Measurements from ENCODE around the gene PRMT1.

The PRMT1 gene

GRCh38 chr19:49645995-49646394 is 31.1 kb upstream of the PRMT1 start:
- no peak for DNase-seq
- Histone ChIP-seq H3K36me3 (peaks cover 44% of the 10 kb centered on the region), H3K27me3 (ENCODE audit: insufficient read depth, low read depth, severe bottlenecking) (no peaks in the 10 kb centered on the region), H3K4me3 (ENCODE audit: low read depth, low read length) (no peak overlapping the region), H3K9me3 (ENCODE audit: severe bottlenecking) (no peaks in the 10 kb centered on the region), H3K27ac (no peak overlapping the region)
- no peak for TF ChIP-seq CTCF (IDR thresholded peaks at IDR 0.05; ENCODE audit: low read depth, low read length)

GRCh38 chr19:49646586-49646985 is 30.5 kb upstream of the PRMT1 start:
- DNase-seq: no peak
- peaks cover 44% of the 10 kb centered on the region for H3K36me3 ChIP-seq
- no peak overlapping the region for H3K27ac ChIP-seq
- no peak for TF ChIP-seq CTCF (IDR thresholded peaks at IDR 0.05; ENCODE audit: low read depth, low read length)
- no peak overlapping the region for H3K4me3 ChIP-seq (ENCODE audit: low read depth, low read length)
- no peaks in the 10 kb centered on the region for H3K9me3 ChIP-seq (ENCODE audit: severe bottlenecking)
- H3K27me3 ChIP-seq (ENCODE audit: insufficient read depth, low read depth, severe bottlenecking): no peaks in the 10 kb centered on the region

GRCh38 chr19:49651029-49651819 is 25.8 kb upstream of the PRMT1 start:
- DNase-seq: no peak
- TF ChIP-seq CTCF (IDR thresholded peaks at IDR 0.05; ENCODE audit: low read depth, low read length): no peak
- no peaks in the 10 kb centered on the region for H3K27me3 ChIP-seq (ENCODE audit: insufficient read depth, low read depth, severe bottlenecking)
- no peaks in the 10 kb centered on the region for H3K9me3 ChIP-seq (ENCODE audit: severe bottlenecking)
- H3K27ac ChIP-seq: no peak overlapping the region
- H3K4me3 ChIP-seq (ENCODE audit: low read depth, low read length): no peak overlapping the region
- peaks cover 75% of the 10 kb centered on the region for H3K36me3 ChIP-seq

- no peak overlapping the region for H3K27ac ChIP-seq
- H3K4me3 ChIP-seq (ENCODE audit: low read depth, low read length): no peak overlapping the region
- H3K9me3 ChIP-seq (ENCODE audit: severe bottlenecking): no peaks in the 10 kb centered on the region
- no peak for TF ChIP-seq CTCF (IDR thresholded peaks at IDR 0.05; ENCODE audit: low read depth, low read length)
- DNase-seq: no peak
- peaks cover 76% of the 10 kb centered on the region for H3K36me3 ChIP-seq
- no peaks in the 10 kb centered on the region for H3K27me3 ChIP-seq (ENCODE audit: insufficient read depth, low read depth, severe bottlenecking)
Measured at GRCh38 chr19:49651820-49652550, 25.1 kb upstream of the PRMT1 start.

- no peak overlapping the region for H3K27ac ChIP-seq
- no peak for DNase-seq
- peaks cover 77% of the 10 kb centered on the region for H3K36me3 ChIP-seq
- no peak overlapping the region for H3K4me3 ChIP-seq (ENCODE audit: low read depth, low read length)
- H3K9me3 ChIP-seq (ENCODE audit: severe bottlenecking): no peaks in the 10 kb centered on the region
- TF ChIP-seq CTCF (IDR thresholded peaks at IDR 0.05; ENCODE audit: low read depth, low read length): no peak
- H3K27me3 ChIP-seq (ENCODE audit: insufficient read depth, low read depth, severe bottlenecking): no peaks in the 10 kb centered on the region
Measured at GRCh38 chr19:49652551-49653465, 24.3 kb upstream of the PRMT1 start.
